WTC11 (cell line): ENCODE data around the gene PTPN1.

ENCODE experiments used
- CDX4 ChIP-seq: fragments of 250-450 bp; sonication (Bioruptor Pico); IDR thresholded peaks from 2 replicates; pipeline ENCODE4 v1.9.0; 2021; ENCODE audit warnings: moderate library complexity, mild to moderate bottlenecking, inconsistent platforms, borderline replicate concordance
- CTCF ChIP-seq: fragments of 200-600 bp; IDR thresholded peaks from 2 replicates; pipeline ENCODE4 v1.8.0; 2022; ENCODE audit warnings: antibody characterized with exemption
- JUN ChIP-seq: sonication (generic); formaldehyde crosslinking; IDR thresholded peaks from 2 replicates; pipeline ENCODE4 v1.8.0; 2023; ENCODE audit warnings: mild to moderate bottlenecking, missing genetic modification reagents
- SP1 ChIP-seq: sonication (generic); formaldehyde crosslinking; conservative IDR thresholded peaks from 2 replicates; pipeline ENCODE4 v1.8.1; 2022; ENCODE audit warnings: missing genetic modification reagents
- ZBTB21 ChIP-seq: sonication (generic); formaldehyde crosslinking; IDR thresholded peaks from 2 replicates; pipeline ENCODE4 v1.8.1; 2023; ENCODE audit warnings: mild to moderate bottlenecking, missing genetic modification reagents, borderline replicate concordance
- ZNF423 ChIP-seq: fragments of 250-450 bp; sonication (Bioruptor Pico); IDR thresholded peaks from 2 replicates; pipeline ENCODE4 v2.1.2; 2022; ENCODE audit warnings: mild to moderate bottlenecking, moderate library complexity
- ZNF512 ChIP-seq: sonication (generic); formaldehyde crosslinking; IDR thresholded peaks from 2 replicates; pipeline ENCODE4 v1.8.1; 2022; ENCODE audit warnings: missing genetic modification reagents, borderline replicate concordance

- TF ChIP-seq JUN = no peak
- no peak for TF ChIP-seq ZNF512 (CRISPR knock-in tag)
- TF ChIP-seq SP1 (CRISPR knock-in tag) = no peak
- no peak for TF ChIP-seq ZNF423 (CRISPR knock-in tag)
- no peak for TF ChIP-seq ZBTB21 (CRISPR knock-in tag)
- no peak for TF ChIP-seq CTCF
- no peak for TF ChIP-seq CDX4 (CRISPR knock-in tag)
Measured at GRCh38 chr20:50525681-50526080, 15.5 kb downstream of the PTPN1 start.
